Tibial nerve (tissue), 4 donors: Measurements from ENCODE around the gene CD82.

Source experiments
- CTCF ChIP-seq, 5 experiments: fragments of 200-600 bp in 3 of 5; fragments of 450-650 bp in 2 of 5; sonication (generic) in 3 of 5; IDR thresholded peaks; one replicate each; pipeline ENCODE4 v1.5.1; 2016 to 2019; ENCODE audit warnings: antibody characterized with exemption in 5 of 5, mild to moderate bottlenecking in 3 of 5, moderate library complexity in 2 of 5
- EP300 ChIP-seq, 2 donors: sonication (generic); formaldehyde crosslinking; IDR thresholded peaks; one replicate each; pipeline ENCODE4 v1.6.1; 2017; ENCODE audit warnings: antibody characterized with exemption in 2 of 2, mild to moderate bottlenecking in 1 of 2
- POLR2A ChIP-seq, 2 donors: fragments of 450-650 bp; IDR thresholded peaks; one replicate each; pipeline ENCODE4 v1.6.1; 2017; ENCODE audit warnings: antibody characterized with exemption in 2 of 2, mild to moderate bottlenecking in 2 of 2, moderate library complexity in 2 of 2

DNA sequence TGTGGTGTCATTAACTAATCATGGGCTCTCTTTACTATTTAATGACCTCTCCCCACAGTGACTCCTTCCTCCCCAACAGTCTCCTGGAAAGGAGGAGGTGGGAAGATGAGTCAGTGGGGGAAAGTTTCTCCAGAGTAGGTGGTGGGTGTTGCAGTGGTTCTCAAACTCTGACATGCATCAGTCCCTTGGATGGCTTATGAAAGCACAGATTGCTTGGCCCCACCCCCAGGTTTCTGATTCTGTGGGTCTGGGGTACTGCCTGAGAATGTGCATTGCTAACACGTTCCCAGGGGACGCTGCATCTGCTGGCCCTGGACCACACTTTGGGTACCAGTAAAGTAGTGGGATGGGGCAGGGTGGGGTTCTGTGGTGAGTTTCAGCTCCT, 9.8 kb downstream of the CD82 start:
- TF ChIP-seq POLR2A (IDR thresholded peaks at IDR 0.05) (no peak), CTCF (IDR thresholded peaks at IDR 0.05) (no peak), EP300 (IDR thresholded peaks at IDR 0.05) (no peak)
